Uterus (tissue), 4 donors: ENCODE results near the gene LIMK1. TPM values are rescaled to one million over a fixed set of nuclear protein-coding genes. Genes with fewer than 3 reads are reported as not detected.

Source experiments
- DNase-seq, 2 donors: peaks; one replicate each; pipeline ENCODE4 v3.0.0-alpha.2; 2019 to 2020
- H3K27ac ChIP-seq, 2 donors: fragments of 200-600 bp; sonication (generic); 1 replicate in 1 of 2; 2 replicates in 1 of 2; pipeline ENCODE4 v1.5.1; 2016 to 2018
- H3K27me3 ChIP-seq, 2 donors: fragments of 200-600 bp; sonication (generic); one replicate each; pipeline ENCODE4 v1.5.1; 2018 to 2019; ENCODE audit warnings: control low read depth in 1 of 2
- H3K36me3 ChIP-seq, 2 donors: fragments of 200-600 bp; sonication (generic); one replicate each; pipeline ENCODE4 v1.5.1; 2019; ENCODE audit warnings: control low read depth in 1 of 2
- H3K4me1 ChIP-seq, 2 donors: fragments of 200-600 bp; sonication (generic); one replicate each; pipeline ENCODE4 v1.5.1; 2018 to 2019; ENCODE audit warnings: control low read depth in 1 of 2
- H3K4me3 ChIP-seq, 2 donors: fragments of 200-600 bp; sonication (generic); 1 replicate in 1 of 2; 2 replicates in 1 of 2; pipeline ENCODE4 v1.5.1; 2018 to 2019; ENCODE audit warnings: mild to moderate bottlenecking in 1 of 2
- H3K9me3 ChIP-seq, 2 donors: fragments of 200-600 bp; sonication (generic); one replicate each; pipeline ENCODE4 v1.5.1; 2019; ENCODE audit warnings: control low read depth in 1 of 2
- CTCF ChIP-seq, 4 experiments: fragments of 200-600 bp in 2 of 4; fragments of 450-650 bp in 2 of 4; sonication (generic) in 2 of 4; IDR thresholded peaks; one replicate each; pipeline ENCODE4 v1.5.1; 2016 to 2019; ENCODE audit warnings: antibody characterized with exemption in 4 of 4, mild to moderate bottlenecking in 2 of 4, moderate library complexity in 1 of 4
- POLR2A ChIP-seq, 2 donors: fragments of 450-650 bp; IDR thresholded peaks; one replicate each; pipeline ENCODE4 v1.6.1; 2016; ENCODE audit warnings: antibody characterized with exemption in 2 of 2, mild to moderate bottlenecking in 1 of 2, moderate library complexity in 1 of 2
- intact Hi-C: fragments of 100-400 bp; cut with DNase I; formaldehyde crosslinking; loops from one replicate; pipeline ENCODE4 v1.15.1; 2023; ENCODE audit warnings: low total_unique reads
- total RNA-seq, 4 donors: library from RNA; depleted of rRNA in 3 of 4; stranded (reverse); fragments of >200 nt in 3 of 4; gene quantifications; one replicate each; pipeline versions ENCODE4 v1.1.0 to v1.2.4, GENCODE V29; 2014 to 2023
- donor health status: DM: yes; HTN: yes; CAD: no.

LIMK1 gene
- total RNA-seq, 4 donors from 2014 or later, result 1.8 to 22.4 (median 11.4) TPM

DNA sequence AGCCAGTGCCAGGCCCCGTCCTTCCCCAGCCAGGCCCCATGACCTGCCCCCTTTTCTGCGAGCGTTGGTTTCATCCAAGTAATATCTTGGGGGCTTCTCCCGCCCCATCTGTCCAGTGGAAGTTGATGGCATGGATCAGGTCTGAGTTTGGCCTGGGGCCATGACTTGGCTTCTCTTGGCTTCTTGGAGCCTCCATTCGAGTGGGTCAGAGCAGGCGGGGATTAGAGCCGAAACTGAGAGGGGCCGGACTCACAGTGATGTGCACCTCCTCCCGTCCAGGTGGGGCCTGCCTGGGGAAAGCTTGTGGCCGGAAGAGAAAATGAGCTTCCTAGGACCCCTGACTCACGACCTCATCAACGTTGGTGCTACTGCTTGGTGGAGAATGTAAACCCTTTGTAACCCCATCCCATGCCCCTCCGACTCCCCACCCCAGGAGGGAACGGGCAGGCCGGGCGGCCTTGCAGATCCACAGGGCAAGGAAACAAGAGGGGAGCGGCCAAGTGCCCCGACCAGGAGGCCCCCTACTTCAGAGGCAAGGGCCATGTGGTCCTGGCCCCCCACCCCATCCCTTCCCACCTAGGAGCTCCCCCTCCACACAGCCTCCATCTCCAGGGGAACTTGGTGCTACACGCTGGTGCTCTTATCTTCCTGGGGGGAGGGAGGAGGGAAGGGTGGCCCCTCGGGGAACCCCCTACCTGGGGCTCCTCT, 15.1 kb upstream of the LIMK1 start:
- H3K27me3 ChIP-seq, result no peaks in the 10 kb centered on the region
- no peak overlapping the region for H3K27ac ChIP-seq
- intact Hi-C loops, result no loop called here
- no peaks in the 10 kb centered on the region for H3K4me1 ChIP-seq
- no peaks in the 10 kb centered on the region for H3K36me3 ChIP-seq
- no peak for DNase-seq
- no peak overlapping the region for H3K4me3 ChIP-seq
- no peaks in the 10 kb centered on the region for H3K9me3 ChIP-seq
- TF ChIP-seq CTCF (IDR thresholded peaks at IDR 0.05), result no peak
- TF ChIP-seq POLR2A (IDR thresholded peaks at IDR 0.05), result no peak

GRCh38 chr7:74069086-74069541, 14.5 kb upstream of the LIMK1 start:
- Histone ChIP-seq H3K27me3 (no peaks in the 10 kb centered on the region), H3K36me3 (no peaks in the 10 kb centered on the region), H3K27ac (no peak overlapping the region), H3K4me1 (no peaks in the 10 kb centered on the region), H3K4me3 (no peak overlapping the region), H3K9me3 (no peaks in the 10 kb centered on the region)
- no peak for DNase-seq
- TF ChIP-seq CTCF (IDR thresholded peaks at IDR 0.05) (no peak), POLR2A (IDR thresholded peaks at IDR 0.05) (no peak)
- intact Hi-C loops, result no loop called here

GRCh38 chr7:74069790-74070618, 13.6 kb upstream of the LIMK1 start:
- H3K4me3 ChIP-seq, result no peak overlapping the region
- no peak for DNase-seq
- intact Hi-C loops, result no loop called here
- H3K9me3 ChIP-seq, result no peaks in the 10 kb centered on the region
- TF ChIP-seq CTCF (IDR thresholded peaks at IDR 0.05) (no peak), POLR2A (IDR thresholded peaks at IDR 0.05) (no peak)
- H3K4me1 ChIP-seq, result no peaks in the 10 kb centered on the region
- H3K36me3 ChIP-seq, result no peaks in the 10 kb centered on the region
- H3K27ac ChIP-seq, result no peak overlapping the region
- no peaks in the 10 kb centered on the region for H3K27me3 ChIP-seq

GRCh38 chr7:74070619-74070921, 13.0 kb upstream of the LIMK1 start:
- no peaks in the 10 kb centered on the region for H3K9me3 ChIP-seq
- no peak for TF ChIP-seq POLR2A (IDR thresholded peaks at IDR 0.05)
- TF ChIP-seq CTCF (IDR thresholded peaks at IDR 0.05), result no peak
- H3K36me3 ChIP-seq, result no peaks in the 10 kb centered on the region
- H3K27ac ChIP-seq, result no peak overlapping the region
- intact Hi-C loops, result no loop called here
- no peak overlapping the region for H3K4me3 ChIP-seq
- H3K27me3 ChIP-seq, result no peaks in the 10 kb centered on the region
- DNase-seq, result no peak
- H3K4me1 ChIP-seq, result no peaks in the 10 kb centered on the region

DNA sequence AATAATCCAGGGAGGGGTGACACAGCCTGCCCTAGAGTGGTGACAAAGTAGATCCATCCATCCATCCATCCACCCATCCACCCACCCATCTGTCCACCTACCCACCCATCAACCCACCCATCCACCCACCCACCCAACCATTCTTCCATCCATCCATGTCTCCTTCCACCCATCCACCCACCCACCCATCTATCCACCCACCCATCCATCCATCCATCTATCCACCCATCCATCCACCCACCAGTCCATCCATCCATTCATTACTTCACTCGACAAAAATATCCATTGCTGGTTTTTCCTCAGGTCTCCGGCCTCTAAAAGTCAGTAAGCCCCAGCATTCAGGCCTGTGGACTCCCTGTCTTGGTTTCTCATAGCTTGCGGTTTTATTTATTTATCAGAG, 12.5 kb upstream of the LIMK1 start:
- intact Hi-C loops, result no loop called here

More for the DNA sequence above, 12.5 kb upstream of the LIMK1 start:
- Histone ChIP-seq H3K36me3 (no peaks in the 10 kb centered on the region), H3K4me1 (no peaks in the 10 kb centered on the region), H3K9me3 (no peaks in the 10 kb centered on the region), H3K4me3 (no peak overlapping the region), H3K27me3 (no peaks in the 10 kb centered on the region), H3K27ac (no peak overlapping the region)
- no peak for DNase-seq
- TF ChIP-seq CTCF (IDR thresholded peaks at IDR 0.05) (no peak), POLR2A (IDR thresholded peaks at IDR 0.05) (no peak)
